Activated T-cell treated with anti-CD3 and anti-CD28 coated beads for 48 hours (primary cell): Measurements from ENCODE around the gene HDAC4.

Experiments used
- DNase-seq: peaks from one replicate; pipeline ENCODE4 v3.0.0-alpha.2; 2020; ENCODE audit warnings: low read depth

The HDAC4 gene

DNA sequence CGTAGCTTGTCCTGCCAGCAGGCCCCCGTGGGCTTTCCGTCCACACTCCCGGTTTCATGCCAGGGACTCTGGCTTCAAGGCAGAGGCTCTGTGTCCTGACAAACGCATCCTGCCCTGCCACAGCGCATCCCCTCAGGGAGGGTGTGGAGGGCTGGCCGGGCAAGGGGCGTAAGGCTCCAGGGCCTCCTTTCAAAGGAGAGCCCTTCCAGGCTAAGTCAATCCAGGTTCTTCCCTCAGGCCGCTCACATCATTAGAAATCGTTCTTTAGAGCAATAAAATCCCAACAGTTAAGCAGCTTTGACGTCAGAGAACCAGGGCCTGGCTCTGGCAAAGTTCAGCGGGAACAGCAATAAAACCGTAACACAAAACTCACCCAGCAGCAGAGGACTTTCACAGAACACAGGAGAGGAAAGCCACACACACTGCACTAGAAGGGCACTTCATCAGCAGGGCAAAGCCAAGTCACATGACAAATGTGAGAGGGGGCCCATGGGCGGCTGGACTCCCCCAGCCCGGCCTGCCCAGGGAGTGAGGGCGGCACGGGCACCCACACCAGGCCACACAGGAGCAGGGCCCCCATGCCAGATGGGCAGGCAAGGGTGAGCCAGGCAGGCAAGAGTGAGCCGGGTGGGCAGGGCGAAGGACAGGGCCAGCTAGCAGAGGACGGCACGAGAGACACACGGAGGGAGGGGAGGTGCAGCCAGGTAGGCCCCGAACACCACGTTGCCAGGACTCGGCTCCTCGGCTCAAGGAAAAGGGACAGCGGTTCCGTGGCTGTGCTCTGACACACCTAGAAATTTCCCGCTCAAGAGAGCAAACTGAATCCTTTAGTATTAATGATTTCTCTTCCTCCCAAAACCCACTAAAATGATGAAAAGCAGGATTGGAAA is 52.0 kb downstream of the HDAC4 start:
- DNase-seq = no peak

DNA sequence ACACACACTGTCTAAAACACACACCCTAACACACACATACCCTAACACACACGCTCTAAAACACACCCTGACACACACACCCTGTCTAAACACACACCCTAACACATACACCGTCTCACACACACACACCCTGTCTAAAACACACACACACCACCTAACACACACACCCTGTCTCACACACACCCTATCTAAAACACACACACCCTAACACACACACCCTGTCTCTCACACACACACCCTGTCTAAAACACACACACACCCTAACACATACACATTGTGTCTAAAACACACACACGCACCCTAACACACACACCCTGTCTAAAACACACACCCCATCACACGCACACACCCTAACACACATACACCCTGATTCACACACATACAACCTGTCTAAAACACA is 54.1 kb downstream of the HDAC4 start:
- no peak for DNase-seq

DNA sequence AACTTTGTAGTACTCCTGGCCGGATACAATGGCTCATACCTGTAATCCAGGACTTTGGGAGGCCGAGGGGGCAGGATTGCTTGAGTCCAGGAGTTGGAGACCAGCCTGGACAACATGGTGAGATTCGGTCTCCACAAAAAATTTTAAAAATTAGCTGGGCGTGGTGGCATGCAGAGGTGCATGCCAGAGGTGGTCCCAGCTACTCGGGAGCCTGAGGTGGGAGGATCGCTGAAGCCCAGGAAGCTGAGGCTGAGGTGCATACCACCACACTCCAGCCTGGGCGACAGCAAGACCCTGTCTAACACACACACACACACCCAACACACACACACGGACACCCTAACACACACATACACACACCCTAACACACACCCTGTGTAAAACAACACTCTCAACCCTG is 55.6 kb downstream of the HDAC4 start:
- no peak for DNase-seq

DNA sequence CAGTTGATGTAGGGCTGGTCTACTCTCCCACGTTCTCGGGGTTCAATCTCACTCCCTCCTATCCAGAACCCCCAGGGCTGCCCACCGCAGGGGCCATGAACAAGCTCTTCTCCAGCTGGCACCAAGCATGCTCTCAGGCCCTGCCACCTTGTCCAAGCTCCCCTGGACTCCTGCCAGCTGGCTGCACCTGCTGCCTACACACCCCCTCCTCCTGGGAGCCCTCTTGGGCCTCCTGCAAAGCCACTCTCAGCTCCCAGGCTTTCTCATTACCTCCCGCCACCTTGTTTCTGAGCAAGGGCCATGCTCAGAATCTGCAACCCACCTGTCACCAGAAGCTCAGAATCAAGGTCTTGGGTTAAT is 56.0 kb downstream of the HDAC4 start:
- no peak for DNase-seq

DNA sequence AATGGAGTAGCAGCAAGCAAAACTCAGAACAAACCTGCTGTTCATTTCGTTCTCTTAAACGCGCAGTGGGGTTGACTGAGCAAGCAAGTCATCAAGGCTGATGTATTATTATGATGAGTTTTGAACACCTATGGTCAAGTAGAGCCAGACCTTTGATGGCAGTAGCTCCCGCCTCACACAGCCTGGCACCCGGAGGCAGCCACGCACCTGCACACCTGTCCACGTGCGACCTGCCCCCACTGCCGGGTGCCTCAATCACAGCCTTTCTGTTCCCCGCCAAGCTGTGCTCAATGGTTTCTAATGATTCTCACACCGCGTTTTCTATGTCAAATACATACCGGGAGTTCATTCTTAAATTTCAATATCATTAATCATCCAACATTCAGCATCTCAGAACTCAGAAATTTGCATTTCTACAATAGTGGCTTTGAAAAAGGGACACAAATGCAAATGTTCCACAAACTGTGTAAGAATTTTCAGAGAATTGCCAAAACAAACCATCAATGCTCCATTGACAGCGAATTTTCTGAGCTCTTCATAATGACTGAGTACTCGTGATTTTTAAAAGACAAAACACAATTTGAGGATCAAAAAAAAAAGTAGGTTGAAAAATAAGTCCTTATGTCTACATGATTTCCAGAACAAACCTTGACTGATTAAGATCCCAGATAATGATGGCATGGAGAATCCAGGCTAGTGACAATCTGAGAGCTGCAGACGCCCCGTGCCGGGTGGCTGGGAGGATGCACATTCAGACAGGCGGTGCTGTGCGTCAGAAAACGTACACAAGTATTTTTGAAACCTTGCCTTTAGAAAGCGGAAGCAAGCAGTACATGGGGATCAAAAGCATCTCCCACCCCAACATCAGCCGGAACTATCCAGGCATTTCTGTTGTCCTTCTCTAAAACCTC is 56.6 kb downstream of the HDAC4 start:
- DNase-seq = no peak

DNA sequence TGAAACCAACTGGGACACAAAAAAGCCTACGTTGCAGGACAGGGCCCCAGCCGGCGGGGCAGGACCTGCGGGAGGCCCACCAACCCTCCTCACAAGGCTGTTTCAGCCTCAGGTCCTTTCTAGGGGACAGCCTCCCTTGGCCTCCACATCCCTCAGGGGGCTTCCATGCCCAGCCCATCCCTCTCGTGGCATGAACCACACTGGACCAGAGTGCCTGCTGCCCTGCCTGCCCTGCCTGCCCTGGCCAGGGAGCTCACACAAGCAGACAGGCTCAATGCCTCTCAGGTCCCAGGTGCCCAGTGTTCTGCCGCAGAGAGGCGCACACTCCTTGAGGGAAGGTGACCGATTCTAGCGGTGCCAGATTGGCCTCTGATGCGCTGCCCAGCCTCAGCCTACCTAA is 57.4 kb downstream of the HDAC4 start:
- no peak for DNase-seq

DNA sequence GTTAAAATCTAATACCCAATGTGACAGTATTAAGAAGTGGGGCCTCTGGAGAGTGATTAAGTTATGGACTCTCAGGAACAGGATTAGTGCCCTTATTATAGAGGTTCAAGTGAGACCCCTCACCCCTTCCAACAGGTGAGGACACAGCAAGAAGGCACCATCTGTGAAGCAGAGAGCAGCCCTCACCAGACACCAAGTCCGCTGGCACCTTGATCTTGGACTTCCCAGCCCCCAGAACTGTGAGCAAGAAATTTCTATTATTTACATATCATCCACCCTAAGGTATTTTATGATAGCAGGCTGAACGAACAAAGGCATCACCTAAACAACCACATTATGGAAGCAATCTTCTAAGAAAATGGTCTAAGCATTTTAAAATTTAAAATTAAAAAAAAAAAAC is 59.0 kb downstream of the HDAC4 start:
- no peak for DNase-seq

DNA sequence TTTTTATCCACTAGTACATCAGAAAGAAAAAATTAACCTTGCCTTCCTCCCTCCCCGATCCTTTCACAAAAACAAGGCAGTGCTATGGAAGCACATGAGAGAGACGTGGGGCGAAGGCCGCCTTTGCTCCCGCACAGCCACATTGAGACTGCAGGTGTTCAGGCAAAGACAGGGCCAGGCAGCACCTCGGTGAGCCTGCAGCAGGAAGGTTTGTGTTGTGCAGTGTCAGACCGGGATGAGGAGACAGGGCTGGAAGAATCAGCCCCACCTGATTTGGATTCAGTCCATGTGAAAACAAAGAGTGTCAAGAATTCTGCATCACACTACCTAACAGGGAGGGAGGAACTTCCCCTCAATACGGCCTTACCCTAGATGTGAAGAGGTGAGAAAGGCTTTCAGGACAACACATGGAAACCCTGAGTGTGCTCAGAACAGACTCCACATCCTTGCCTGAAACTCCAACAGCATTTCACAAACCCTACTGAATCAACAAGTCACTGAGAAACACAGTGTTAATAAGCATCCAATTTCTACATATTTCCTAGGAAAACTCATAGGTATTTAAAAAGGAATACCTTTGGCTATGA is 59.6 kb downstream of the HDAC4 start:
- no peak for DNase-seq

DNA sequence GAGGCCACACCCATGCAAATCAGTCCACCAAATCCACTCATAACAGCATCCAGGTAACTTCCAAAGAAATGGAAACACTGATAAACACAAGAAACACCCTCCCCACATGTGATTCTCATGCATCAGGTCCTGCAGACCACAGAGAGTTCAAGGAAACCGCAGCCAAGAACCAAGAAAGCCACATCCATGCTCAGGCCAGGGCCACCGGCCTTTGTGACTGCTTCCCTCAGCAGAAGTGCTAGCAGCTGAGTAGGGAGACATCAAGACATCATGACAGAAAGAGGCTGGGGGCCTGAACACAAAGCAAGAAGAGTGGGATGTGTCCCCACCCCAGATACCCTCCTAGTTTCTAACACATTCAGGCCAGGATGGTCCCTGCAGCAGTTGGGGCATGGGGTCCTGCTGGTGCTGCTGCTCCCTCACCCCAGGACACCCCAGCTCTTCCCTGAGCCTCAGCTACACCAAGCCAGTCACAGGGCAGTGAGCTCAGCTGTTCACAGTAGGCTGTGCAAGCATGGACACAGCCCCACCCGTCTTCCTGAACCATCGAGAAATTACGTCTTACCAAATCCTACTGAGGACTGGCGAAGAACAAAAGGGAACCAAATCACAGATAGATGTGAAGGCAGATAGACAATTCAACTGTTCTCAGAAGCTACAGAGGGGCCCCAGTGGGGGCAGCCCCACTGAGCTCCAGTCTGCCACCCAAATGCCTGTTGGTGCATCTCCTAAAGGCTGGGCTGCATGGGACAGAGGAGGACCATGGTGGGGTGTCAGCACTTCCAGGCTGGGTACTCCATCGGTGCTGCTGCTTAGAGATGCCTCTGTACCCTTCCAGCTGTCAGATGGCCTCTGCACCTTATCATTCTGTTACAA is 60.9 kb downstream of the HDAC4 start:
- no peak for DNase-seq

DNA sequence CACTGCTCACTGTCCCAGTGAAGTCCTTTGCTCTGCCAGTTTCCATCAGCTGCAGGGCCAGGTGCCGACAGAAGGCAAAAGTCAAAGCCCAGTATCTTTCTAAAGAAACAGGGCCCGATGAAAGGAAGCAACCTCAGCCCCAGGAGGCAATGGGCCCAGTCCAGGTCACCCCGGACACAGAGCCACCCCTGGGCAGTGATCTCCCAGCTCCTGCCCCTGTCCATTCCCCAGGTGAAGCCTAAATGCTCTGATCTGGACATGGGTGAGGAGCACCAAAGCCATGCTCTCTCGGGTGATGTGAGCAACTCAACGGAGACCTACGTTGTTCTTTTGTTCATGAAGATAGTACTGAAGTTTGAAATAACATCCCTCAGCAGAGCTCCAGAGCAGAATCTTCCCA is 61.6 kb downstream of the HDAC4 start:
- no peak for DNase-seq

DNA sequence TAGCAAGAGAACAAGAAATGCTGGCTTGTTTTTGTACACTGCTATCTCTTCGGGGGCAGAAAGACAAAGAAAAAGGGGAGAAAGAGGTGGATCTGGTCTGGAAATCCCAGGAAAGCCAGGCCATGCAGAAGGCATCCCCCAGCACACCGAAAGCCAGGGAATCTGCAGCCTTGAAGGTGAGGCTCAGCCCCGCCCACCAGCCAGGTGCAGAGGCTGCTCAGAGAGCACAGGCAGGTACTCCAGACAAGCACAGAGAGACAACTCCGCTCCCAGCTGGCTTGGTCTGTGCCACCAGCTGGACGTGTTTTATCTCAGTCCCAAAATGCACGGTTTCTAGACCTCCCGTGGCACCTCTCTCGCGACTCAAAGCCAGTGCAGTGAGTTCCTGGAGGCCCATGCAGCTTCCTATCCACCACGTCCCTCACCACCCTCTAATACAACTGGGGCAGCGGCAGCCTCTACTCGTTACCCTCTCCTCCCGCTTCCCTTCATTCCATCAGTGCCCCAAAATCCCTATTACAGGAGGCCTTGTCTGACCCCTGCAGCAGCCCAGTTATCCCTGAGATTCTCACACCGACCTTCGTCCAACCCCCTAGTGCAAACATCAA is 62.8 kb downstream of the HDAC4 start:
- DNase-seq = no peak

DNA sequence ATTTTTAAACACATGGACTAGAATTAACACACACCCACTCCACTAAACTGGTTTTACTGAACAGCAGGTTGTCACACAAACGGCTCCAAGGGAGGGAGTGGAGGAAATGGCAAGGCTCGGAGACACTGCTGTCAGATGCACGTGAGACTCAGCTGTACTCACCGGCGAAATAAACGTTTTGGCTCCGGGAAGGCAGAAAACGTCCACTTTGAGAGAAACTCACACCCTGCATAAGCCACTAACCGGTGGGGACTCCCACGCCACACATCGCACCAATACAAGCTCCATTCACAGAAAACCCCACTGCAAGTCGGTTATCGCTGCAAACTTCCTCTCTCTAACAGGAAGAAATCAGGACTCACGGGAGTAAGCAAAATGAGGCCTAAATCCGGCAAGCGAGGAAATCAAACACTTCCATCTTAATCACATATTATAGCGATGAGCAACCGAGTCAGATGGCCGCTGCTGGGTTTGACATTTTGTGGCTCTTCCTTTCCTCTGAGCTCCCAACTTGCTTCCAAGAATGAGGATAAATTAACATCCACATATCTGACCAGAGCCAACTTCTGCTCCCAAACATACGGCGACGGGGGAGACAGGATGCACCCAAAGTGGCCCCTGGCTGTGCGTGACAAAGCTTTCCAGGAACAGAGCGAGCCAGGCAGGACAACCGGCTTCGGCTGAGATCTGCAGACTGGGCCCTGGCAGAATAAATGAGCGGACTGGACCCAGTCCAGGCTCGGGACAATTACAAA is 63.5 kb downstream of the HDAC4 start:
- no peak for DNase-seq

DNA sequence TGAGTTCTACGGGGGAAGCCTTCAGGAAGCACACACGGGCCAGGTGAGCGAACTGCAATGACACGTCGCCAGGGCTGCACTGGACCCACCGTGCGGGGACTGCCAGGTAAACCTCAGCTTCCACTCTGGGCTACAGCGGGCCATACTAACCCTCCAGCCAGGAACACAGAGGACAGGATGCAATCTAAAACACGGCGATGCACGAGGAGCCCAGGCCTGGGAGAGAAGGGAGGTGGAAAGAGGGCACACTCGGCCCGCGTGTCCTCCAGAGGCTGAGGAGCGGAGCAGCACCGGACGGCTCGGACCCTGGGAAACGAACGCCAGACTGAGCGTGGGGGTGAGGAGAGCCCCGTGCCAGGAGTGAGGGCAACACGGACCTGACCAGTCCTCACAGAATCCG is 69.3 kb downstream of the HDAC4 start:
- DNase-seq = no peak

DNA sequence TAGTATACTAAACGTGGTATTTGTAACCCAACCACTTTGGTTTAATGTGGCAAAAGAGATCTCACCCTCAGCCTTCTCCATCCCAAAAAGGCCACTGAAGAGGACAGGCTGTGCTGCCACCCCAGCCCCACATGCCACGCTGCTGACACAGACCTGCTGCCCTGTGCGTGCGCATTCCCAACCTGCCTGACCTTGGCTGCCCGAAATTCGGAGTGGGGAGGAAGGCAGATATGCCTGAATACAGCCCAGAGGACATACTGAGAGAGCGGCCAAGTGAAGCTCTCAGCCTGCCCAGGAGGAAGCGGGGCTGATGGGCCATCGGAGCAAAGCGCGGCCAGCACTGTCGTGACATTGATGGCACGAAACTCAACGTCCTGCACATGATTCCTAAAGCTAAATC is 70.0 kb downstream of the HDAC4 start:
- no peak for DNase-seq

DNA sequence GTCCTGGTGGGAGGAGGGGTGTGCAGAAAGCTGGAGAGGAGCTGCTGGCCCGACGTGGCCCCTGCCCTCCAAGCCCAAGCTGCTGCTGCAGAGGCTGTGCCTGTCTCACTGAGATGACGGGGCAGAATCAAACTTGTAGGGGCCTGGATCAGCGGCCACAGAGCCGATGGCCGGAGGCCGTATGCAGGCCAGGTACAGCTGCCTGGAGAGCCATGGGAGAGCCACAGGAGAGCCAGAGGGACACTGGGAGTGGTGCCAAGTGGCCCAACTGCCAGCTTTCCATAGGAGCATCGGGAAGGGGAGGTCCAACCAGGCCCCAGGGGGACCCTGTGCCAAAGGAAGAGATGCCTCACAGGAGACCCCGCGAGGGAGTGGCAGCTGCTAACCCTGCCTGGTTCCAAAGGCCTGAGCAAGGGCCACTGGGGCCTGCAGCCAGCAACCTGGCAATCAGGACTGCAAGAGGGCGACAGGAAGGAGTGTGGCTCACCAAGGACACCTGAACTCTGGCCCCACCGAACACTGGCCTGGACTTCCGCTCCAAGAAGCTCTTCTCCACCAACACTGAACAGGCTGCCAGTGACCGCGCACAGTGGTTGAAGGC is 70.7 kb downstream of the HDAC4 start:
- no peak for DNase-seq

DNA sequence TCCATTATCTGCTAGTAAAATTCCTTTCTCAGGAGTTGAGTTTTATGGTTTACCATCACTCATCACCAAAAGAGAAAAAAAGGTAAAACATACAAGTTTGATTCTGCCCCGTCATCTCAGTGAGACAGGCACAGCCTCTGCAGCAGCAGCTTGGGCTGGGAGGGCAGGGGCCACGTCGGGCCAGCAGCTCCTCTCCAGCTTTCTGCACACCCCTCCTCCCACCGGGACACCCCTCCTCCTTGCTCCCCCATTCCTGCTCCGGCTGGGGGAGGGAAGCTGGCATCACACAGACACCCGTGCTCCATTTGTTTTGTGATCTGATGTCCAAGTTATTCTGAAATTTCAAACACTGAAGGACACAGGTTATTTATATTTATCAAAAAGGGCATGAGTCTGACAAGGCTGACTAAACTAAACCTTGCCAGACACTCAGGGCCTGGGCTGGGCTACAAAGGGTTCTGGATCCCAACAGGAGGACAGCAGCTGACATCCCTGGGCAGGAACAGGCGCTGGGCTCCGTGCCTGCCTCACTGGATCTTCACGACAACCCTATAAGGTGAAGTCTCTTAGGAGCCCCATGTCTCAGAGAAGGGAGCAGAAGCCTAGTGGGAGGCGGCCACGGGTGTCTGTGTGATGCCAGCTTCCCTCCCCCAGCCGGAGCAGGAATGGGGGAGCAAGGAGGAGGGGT is 71.4 kb downstream of the HDAC4 start:
- no peak for DNase-seq

DNA sequence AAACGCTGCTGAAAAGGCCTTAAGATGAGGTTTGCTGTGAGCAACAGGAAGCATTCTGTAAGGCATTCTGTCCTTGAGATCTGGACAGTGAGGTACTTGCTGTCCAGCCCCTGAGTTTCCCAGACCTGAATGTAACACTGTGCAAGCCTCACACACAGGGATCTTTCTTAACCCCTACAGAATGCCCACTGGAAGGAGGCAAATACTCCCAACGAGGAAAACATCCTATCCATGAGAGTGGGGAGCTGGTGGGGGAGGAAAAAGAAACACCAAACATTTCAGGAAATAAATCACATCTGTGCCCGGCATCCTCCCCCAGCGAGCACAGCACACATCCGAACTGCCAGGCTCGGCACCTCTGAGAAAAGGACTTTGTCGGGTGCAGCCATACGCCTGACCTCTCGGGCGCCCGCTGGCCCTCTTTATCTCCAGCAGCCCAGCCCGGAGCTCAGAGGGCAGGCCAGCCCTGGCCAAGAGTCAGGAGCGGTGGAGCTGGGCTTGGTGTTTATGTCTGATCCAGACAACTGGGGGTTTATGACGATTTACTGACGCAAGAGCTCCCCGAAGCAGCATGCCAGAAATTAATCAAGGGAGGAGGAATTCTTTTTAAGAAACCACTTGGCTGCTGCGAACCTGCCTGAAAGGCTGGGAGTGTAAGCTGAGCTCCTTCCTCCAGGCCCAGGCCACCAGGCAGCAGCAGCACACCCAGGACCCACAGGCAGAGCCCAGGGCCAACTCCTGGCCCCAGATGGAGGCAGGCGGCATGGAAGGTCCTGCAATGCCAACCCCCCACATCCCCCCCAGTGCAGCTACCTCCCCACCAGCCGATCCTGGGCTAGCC is 72.2 kb downstream of the HDAC4 start:
- no peak for DNase-seq

DNA sequence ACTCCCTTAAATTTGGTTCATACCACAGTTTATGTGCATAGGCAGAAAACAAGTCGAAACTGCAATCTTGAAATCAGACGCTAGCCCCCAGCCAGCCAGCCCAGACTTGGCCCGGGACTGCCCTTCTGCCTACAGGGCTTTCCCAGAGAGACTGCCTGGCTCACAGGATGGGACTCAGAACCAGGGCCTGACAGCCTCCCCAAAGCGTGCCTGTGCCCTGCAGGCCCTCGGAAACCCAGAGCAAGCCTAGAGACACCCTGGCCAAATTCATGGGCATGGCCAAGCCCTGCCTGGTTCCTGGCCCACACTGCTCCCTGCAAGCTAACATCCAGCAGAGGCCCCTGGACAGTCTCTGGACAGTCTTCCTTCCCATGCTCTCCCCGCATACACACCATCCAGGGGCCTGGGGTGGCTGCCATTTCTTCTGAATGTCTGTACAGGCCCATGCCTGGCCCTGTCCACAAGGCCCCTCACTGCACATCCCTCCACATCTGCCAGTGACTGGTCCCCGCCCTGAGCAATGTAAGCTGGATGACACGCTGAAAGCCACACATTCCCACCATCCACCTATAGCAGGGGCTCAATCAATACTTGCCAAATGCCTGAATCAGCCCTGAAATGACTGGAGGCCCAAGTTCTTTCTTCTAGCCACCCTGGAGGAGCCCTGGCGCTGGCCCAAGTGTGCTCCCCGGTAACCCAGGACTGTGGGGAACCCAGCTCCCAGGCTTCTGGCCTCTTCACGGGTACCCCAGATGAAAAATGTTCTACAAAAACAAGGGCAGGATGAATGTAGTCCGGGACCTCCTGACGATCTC is 73.1 kb downstream of the HDAC4 start:
- no peak for DNase-seq
